Measurements from ENCODE around the gene RHBDF2. TPM values are rescaled to one million over a fixed set of nuclear protein-coding genes. Genes with fewer than 3 reads are reported as not detected.

The RHBDF2 gene
- total RNA-seq, 4 donors from 2014 or later: 27.0 to 38.5 (median 33.7) TPM

DNA sequence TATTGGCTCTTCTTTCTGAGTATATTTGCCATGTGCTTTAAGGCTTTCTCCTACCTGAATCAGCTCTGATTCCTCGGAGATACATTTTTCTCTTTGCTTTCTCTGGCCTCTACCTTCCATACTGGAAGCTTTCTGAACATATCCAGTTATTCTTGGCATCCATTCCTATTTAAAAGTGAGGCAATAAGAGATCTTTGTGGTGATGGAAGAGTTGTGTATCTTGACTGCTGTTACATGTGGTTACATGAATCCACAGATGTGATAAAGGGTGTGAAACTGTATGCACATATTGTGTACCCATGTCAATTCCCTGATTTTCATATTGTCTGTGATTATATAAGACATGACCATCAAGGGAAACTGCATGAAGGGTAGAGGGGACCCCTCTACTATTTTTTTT, 72.7 kb downstream of the RHBDF2 start:
- no peak for DNase-seq
- TF ChIP-seq POLR2A (IDR thresholded peaks at IDR 0.05): no peak
- TF ChIP-seq, protein P1, sequence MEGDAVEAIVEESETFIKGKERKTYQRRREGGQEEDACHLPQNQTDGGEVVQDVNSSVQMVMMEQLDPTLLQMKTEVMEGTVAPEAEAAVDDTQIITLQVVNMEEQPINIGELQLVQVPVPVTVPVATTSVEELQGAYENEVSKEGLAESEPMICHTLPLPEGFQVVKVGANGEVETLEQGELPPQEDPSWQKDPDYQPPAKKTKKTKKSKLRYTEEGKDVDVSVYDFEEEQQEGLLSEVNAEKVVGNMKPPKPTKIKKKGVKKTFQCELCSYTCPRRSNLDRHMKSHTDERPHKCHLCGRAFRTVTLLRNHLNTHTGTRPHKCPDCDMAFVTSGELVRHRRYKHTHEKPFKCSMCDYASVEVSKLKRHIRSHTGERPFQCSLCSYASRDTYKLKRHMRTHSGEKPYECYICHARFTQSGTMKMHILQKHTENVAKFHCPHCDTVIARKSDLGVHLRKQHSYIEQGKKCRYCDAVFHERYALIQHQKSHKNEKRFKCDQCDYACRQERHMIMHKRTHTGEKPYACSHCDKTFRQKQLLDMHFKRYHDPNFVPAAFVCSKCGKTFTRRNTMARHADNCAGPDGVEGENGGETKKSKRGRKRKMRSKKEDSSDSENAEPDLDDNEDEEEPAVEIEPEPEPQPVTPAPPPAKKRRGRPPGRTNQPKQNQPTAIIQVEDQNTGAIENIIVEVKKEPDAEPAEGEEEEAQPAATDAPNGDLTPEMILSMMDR (IDR thresholded peaks at IDR 0.05): no peak
- H3K4me1 ChIP-seq: peaks cover 7 to 29% (median 7%) of the 10 kb centered on the region in 3 donors
- H3K27ac ChIP-seq: no peak overlapping the region
- H3K36me3 ChIP-seq: no peaks in the 10 kb centered on the region
- no peaks in the 10 kb centered on the region for H3K9me3 ChIP-seq
- WGBS, 2 donors: 89 to 100% methylated on average over 1 of the region's 1 CpG
- no peaks in the 10 kb centered on the region for H3K27me3 ChIP-seq
- intact Hi-C loops (cut with DNase I): no loop called here
- H3K4me3 ChIP-seq: no peak overlapping the region

DNA sequence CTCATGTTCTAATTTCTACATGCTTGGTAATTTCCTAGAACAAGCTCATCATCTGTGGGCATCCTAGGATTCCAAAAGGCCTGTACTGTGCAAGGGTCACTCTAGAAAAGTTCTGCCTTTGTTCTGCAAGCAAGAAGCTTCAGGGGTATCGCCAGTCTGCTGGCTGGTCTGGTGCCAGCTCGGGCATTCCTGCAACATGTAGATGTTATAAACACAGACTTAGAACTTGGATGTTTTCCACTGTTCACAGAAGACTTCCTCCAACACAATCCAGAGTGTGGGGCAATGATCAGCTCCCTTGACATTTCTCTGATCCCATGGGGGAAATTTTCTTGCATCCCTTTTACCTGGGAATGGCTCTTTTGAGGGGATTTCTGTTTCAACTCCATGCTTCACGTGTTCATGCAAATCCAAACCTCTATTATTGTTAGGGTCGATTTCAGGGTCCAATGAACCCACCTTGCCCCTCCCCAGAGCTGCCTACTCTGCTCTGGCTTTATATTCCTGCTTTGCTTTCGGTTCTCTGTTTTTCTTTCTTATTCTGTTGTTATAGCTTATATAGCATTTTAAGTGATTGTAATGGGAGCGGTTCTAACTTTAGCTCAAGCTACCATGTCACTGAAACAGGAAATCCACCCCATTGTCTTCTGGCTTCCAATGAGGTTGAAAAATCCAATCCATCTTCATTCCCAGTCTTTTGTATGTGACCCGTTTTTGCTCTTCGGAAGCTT, 73.6 kb downstream of the RHBDF2 start:
- intact Hi-C loops (cut with DNase I): no loop called here
- TF ChIP-seq POLR2A (IDR thresholded peaks at IDR 0.05): no peak
- TF ChIP-seq, protein P1 (IDR thresholded peaks at IDR 0.05): no peak
- H3K9me3 ChIP-seq: no peaks in the 10 kb centered on the region

DNA sequence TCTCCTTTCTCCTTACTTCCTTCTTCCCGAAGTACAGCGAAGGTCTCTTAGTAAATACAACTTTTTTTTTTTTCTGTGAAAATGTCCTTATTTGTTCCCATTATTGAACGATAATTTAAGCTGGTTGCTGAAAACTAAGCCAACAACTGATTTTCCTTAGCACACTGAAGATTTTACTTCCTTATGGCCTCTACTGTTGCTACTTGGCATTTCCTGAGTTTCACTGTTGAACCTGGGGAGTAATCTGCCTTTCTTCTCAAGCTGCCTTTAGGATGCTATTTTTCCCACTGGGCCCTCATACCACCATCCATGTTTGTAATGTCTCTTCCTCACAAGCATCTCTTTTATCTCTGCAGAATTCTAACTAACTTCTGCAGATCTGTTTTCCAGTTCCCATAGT, 74.4 kb downstream of the RHBDF2 start:
- intact Hi-C loops (cut with DNase I): no loop called here
- Histone ChIP-seq H3K27me3 (no peaks in the 10 kb centered on the region), H3K9me3 (no peaks in the 10 kb centered on the region), H3K36me3 (peaks cover 0 to 7% (median 0%) of the 10 kb centered on the region in 3 donors), H3K4me3 (no peak overlapping the region), H3K27ac (no peak overlapping the region), H3K4me1 (peaks cover 7 to 27% (median 7%) of the 10 kb centered on the region in 3 donors)
- no peak for DNase-seq
- 82 to 91% methylated on average over 3 of the region's 3 CpGs for WGBS, 2 donors
- TF ChIP-seq, protein P1 (IDR thresholded peaks at IDR 0.05): no peak
- no peak for TF ChIP-seq POLR2A (IDR thresholded peaks at IDR 0.05)

More for the DNA sequence above, 73.6 kb downstream of the RHBDF2 start:
- WGBS, 2 donors: 61 to 74% methylated on average over 8 of the region's 8 CpGs
- Histone ChIP-seq H3K27ac (peak overlapping the region in 2 of 4 donors; percentile 16 to 23), H3K27me3 (no peaks in the 10 kb centered on the region), H3K4me3 (no peak overlapping the region), H3K36me3 (no peaks in the 10 kb centered on the region), H3K4me1 (peaks cover 7 to 29% (median 7%) of the 10 kb centered on the region in 3 donors)
- no peak for DNase-seq

DNA sequence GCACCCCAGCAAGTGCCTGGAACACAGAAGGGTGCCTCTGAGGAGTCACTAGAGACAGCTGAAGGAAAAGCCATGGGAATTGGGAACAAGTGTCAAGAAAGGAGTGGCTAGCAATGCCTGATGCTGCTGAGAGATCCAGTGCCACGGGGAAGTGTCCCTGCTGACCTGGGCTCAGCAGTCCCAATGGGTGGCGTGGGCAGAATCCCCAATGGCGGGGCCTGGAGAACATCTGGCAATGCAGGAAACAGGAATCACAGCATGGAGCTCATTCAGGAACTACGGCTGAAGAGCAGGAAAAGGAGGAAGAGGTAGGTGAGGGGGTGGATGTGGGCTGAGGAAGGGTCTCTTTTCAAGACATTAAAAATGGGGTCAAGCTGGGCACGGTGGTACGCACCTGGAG, 78.4 kb downstream of the RHBDF2 start:
- WGBS, 2 donors: 85 to 92% methylated on average over 6 of the region's 6 CpGs
- intact Hi-C loops (cut with DNase I): no loop called here
- no peak for DNase-seq
- no peaks in the 10 kb centered on the region for H3K27me3 ChIP-seq
- no peak overlapping the region for H3K27ac ChIP-seq
- H3K4me3 ChIP-seq: no peak overlapping the region
- H3K9me3 ChIP-seq: no peaks in the 10 kb centered on the region
- H3K4me1 ChIP-seq: peaks cover 2 to 32% (median 5%) of the 10 kb centered on the region in 3 donors
- peaks cover 0 to 15% (median 0%) of the 10 kb centered on the region in 3 donors for H3K36me3 ChIP-seq
- no peak for TF ChIP-seq POLR2A (IDR thresholded peaks at IDR 0.05)
- TF ChIP-seq, protein P1 (IDR thresholded peaks at IDR 0.05): no peak

DNA sequence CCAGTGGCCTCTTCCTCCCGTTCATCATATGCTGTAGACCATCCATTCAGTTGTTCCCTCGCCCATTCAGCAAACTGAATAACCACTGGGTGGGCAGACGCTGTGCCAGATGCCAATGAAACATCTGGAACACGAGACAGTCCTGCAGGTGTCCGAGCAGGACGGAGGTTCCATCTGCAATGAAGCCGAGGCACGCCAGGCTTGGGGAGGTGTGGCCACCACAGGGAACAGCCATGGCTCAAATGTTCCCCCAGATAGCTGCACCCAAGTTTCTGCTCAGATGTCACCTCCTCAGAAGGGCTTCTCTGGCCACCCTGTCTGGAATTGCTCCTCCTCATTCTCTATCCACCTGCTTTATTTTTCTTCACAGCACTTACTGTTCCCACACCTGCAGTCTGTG, 78.8 kb downstream of the RHBDF2 start:
- WGBS, 2 donors: 89 to 91% methylated on average over 1 to 4 of the region's 8 CpGs
- H3K36me3 ChIP-seq: peaks cover 0 to 19% (median 0%) of the 10 kb centered on the region in 3 donors
- H3K27me3 ChIP-seq: no peaks in the 10 kb centered on the region
- no peak for TF ChIP-seq POLR2A (IDR thresholded peaks at IDR 0.05)
- TF ChIP-seq, protein P1 (IDR thresholded peaks at IDR 0.05): no peak
- no peak overlapping the region for H3K27ac ChIP-seq
- no peaks in the 10 kb centered on the region for H3K9me3 ChIP-seq
- no peak overlapping the region for H3K4me3 ChIP-seq
- no peak for DNase-seq
- intact Hi-C loops (cut with DNase I): no loop called here
- H3K4me1 ChIP-seq: peaks cover 0 to 28% (median under 1%) of the 10 kb centered on the region in 3 donors
